Muscle layer of duodenum (tissue), 2 donors: ENCODE results near the gene CBY1.
A peak's percentile ranks its signal among the peaks of the same experiment; 100 is the strongest.
"Not testable (repeated sequence)": the region's sequence is repeated elsewhere in the genome, so short reads cannot be mapped to it uniquely, and the experiment has no call there.

ENCODE experiments used
- H3K27ac ChIP-seq: one replicate; pipeline ENCODE4 v1.7.0; 2013; ENCODE audit warnings: mild to moderate bottlenecking, low read length
- H3K27me3 ChIP-seq: one replicate; pipeline ENCODE4 v1.7.0; 2013; ENCODE audit warnings: low read depth, mild to moderate bottlenecking, control low read depth, low read length
- H3K36me3 ChIP-seq, 2 donors: one replicate each; pipeline ENCODE4 v1.7.0; 2013; ENCODE audit warnings: low read length in 2 of 2, control low read depth in 1 of 2, mild to moderate bottlenecking in 1 of 2; ENCODE audit not compliant: insufficient read depth in 2 of 2, control insufficient read depth in 1 of 2
- H3K4me1 ChIP-seq, 2 donors: one replicate each; pipeline ENCODE4 v1.7.0; 2013; ENCODE audit warnings: low read length in 2 of 2, mild to moderate bottlenecking in 2 of 2, control low read depth in 1 of 2, moderate library complexity in 1 of 2; ENCODE audit not compliant: insufficient read depth in 2 of 2, control insufficient read depth in 1 of 2
- H3K4me3 ChIP-seq, 2 donors: one replicate each; pipeline ENCODE4 v1.7.0; 2013; ENCODE audit warnings: low read length in 2 of 2, low read depth in 1 of 2, mild to moderate bottlenecking in 1 of 2
- H3K9me3 ChIP-seq, 2 donors: one replicate each; pipeline ENCODE4 v1.7.0; 2013; ENCODE audit warnings: low read length in 2 of 2, control low read depth in 1 of 2, mild to moderate bottlenecking in 1 of 2; ENCODE audit not compliant: control insufficient read depth in 1 of 2
- donor health status: healthy.

Gene CBY1

DNA sequence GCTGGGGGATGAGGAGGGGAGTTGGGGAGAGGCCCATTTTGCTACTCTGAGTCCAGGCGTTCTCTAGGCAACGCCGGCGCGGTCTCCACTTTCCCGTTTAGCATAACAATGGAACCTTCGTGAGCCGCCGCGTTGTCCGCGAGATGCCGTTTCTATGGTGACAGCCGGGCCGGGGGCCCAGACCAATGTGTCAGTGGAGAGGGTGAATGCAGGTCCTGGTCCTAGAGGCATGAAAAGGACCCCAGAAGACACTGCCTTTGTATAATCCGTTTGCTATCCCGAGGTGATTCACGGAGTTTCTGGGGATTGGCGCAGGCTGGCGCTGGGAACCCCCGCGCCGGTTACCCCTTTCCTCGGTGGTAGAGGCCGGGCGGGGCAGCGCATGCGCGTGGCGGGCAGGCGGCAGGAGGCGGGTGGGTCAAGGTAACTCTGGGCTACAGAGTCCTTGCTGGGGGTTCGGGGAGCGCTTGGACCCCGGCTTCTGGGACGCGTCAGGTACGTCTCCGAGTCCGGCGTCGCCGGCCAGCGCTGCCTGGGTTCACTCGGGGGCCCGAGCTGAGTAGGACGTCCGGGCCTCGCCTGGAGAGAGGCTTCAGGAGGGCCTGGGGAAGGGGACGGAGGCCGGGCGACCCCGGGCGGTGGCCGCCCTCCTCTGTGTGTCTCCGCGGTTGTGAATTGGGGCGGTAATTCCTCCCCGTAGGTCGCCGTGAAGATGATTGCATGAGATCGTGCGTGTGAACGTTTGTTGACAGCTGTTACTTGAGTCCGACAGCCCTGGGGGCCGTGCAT, at the start of gene CBY1, which contains the start of gene FAM227A:
Gene CBY1, plus strand, starts transcription at position 383 of the 789 bp plus-strand sequence. CDS start 11,417 bp downstream, outside the sequence.
Gene FAM227A, minus strand, starts transcription at position 137 of the 789 bp plus-strand sequence. CDS start 6,224 bp downstream, outside the sequence.
- Histone ChIP-seq H3K4me3 (peak within 1 kb of the TSS; percentile 72 to 96), H3K36me3 (no peaks in the 10 kb centered on the region), H3K4me1 (peaks cover 6 to 14% of the 10 kb centered on the region in 2 donors), H3K9me3 (no peaks in the 10 kb centered on the region), H3K27me3 (no peaks in the 10 kb centered on the region), H3K27ac (peak within 1 kb of the TSS; percentile 96)

GRCh38 chr22:38607680-38608079, 48.8 kb upstream of the CBY1 start:
- H3K27me3 ChIP-seq, result no peaks in the 10 kb centered on the region
- no peaks in the 10 kb centered on the region for H3K4me1 ChIP-seq
- no peak overlapping the region for H3K27ac ChIP-seq
- no peaks in the 10 kb centered on the region for H3K9me3 ChIP-seq
- H3K36me3 ChIP-seq, result no peaks in the 10 kb centered on the region
- H3K4me3 ChIP-seq, result no peak overlapping the region

GRCh38 chr22:38608992-38609750, 47.3 kb upstream of the CBY1 start:
- Histone ChIP-seq H3K9me3 (no peaks in the 10 kb centered on the region), H3K27me3 (no peaks in the 10 kb centered on the region), H3K36me3 (no peaks in the 10 kb centered on the region), H3K4me1 (no peaks in the 10 kb centered on the region), H3K27ac (no peak overlapping the region), H3K4me3 (no peak overlapping the region)

DNA sequence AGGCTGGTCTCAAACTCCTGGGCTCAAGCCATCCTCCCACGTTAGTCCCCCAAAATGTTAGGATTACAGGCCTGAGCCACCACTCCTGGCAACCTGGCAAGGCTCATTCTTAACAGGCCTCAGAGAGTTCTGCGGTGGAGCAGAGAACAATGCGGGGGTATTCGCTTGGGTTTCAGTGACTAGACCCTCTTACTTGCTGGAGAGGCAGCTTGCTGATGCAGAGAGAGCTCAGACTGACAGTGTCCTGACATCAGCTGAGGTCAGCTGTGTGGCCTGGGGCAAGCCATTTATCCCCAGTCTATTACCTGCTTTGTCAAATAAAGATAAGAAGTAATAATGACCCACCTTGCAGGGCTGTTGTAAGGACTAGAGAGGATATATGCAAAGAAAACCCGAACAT, 46.2 kb upstream of the CBY1 start:
- Histone ChIP-seq H3K27me3 (no peaks in the 10 kb centered on the region), H3K27ac (no peak overlapping the region), H3K4me3 (no peak overlapping the region), H3K36me3 (no peaks in the 10 kb centered on the region), H3K9me3 (no peaks in the 10 kb centered on the region), H3K4me1 (no peaks in the 10 kb centered on the region)

GRCh38 chr22:38611559-38611958, 44.9 kb upstream of the CBY1 start:
- Histone ChIP-seq H3K9me3 (no peaks in the 10 kb centered on the region), H3K27ac (no peak overlapping the region), H3K4me3 (no peak overlapping the region), H3K4me1 (no peaks in the 10 kb centered on the region), H3K27me3 (no peaks in the 10 kb centered on the region), H3K36me3 (no peaks in the 10 kb centered on the region)

GRCh38 chr22:38612217-38613006, 44.0 kb upstream of the CBY1 start:
- H3K27me3 ChIP-seq, result no peaks in the 10 kb centered on the region
- H3K4me3 ChIP-seq, result no peak overlapping the region
- H3K27ac ChIP-seq, result no peak overlapping the region
- no peaks in the 10 kb centered on the region for H3K36me3 ChIP-seq
- no peaks in the 10 kb centered on the region for H3K9me3 ChIP-seq
- no peaks in the 10 kb centered on the region for H3K4me1 ChIP-seq

DNA sequence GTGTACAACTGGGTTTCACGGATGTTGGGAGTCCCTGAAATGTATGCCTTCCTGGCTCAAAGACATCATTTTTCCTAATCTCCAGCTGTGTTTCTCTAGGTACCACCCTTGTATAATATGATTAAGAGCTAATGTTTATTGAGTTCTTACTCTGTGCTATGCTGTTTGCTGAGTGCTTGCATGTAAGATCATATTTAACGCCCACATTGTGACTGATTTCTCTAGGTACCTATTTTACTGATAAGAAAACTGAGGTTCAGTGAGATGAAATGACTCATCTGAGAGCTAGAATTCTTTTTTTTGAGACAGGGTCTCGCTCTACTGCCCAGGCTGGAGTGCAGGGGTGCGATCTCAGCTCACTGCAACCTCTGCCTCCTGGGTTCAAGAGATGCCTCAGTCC, 42.9 kb upstream of the CBY1 start:
- Histone ChIP-seq H3K4me3 (no peak overlapping the region), H3K27ac (no peak overlapping the region), H3K4me1 (no peaks in the 10 kb centered on the region), H3K36me3 (peaks cover 0 to 4% of the 10 kb centered on the region in 2 donors), H3K9me3 (peaks cover 0 to 4% of the 10 kb centered on the region in 2 donors), H3K27me3 (no peaks in the 10 kb centered on the region)

DNA sequence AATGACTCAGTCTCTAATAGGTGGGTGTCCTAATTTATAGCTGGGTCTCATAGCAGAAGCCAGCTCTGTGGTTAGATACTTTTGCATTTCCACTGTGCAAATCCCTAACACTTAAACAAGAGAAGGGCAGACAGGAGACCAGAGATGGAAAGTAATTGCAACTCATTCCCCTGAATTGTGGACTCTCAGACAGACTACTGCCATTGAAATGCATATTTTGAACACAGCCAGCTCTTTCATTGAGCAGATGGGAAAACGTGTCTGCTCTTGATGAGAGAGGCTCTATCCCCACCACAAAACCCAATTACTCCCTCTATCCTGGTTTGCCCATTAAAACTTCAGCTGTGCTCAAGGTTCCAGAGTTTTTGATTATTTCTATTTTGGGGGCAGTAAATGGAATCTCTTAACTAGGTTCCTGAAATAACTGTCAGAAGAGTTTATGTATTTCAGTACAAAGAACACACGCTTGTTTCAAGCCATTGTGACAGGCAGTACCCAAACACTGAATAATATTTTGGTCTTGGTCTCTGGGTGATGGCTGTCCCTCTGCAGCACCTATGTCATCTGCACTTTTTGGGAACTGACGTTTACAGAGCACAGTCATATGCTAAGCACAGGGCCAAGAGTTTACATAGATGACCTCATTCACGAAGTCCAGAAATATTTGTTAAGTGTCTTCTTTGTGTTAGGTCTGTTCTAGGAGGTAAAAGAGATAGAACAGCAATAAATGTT, 41.9 kb upstream of the CBY1 start:
- H3K27ac ChIP-seq, result peak overlapping the region; percentile 33
- peaks cover 0 to 4% of the 10 kb centered on the region in 2 donors for H3K36me3 ChIP-seq
- no peak overlapping the region for H3K4me3 ChIP-seq
- H3K27me3 ChIP-seq, result no peaks in the 10 kb centered on the region
- peaks cover 0 to 5% of the 10 kb centered on the region in 2 donors for H3K9me3 ChIP-seq
- H3K4me1 ChIP-seq, result no peaks in the 10 kb centered on the region

- not testable (repeated sequence) for H3K4me1 ChIP-seq, H3K36me3 ChIP-seq, H3K27me3 ChIP-seq, H3K4me3 ChIP-seq, H3K9me3 ChIP-seq
- peak overlapping the region; percentile 23 for H3K27ac ChIP-seq
Observed at GRCh38 chr22:38615064-38615405, 41.4 kb upstream of the CBY1 start.

- H3K4me3 ChIP-seq, result no peak overlapping the region
- H3K27me3 ChIP-seq, result no peaks in the 10 kb centered on the region
- peaks cover 0 to 5% of the 10 kb centered on the region in 2 donors for H3K9me3 ChIP-seq
- peaks cover 0 to 4% of the 10 kb centered on the region in 2 donors for H3K36me3 ChIP-seq
- H3K27ac ChIP-seq, result no peak overlapping the region
- no peaks in the 10 kb centered on the region for H3K4me1 ChIP-seq
Observed at GRCh38 chr22:38618258-38618657, 38.2 kb upstream of the CBY1 start.
